SH-SY5Y (cell line): ENCODE data around the gene TADA3.

Experiments
- GATA2 ChIP-seq: IDR thresholded peaks from 2 replicates; pipeline ENCODE4 v1.6.1; 2011; ENCODE audit warnings: mild to moderate bottlenecking, low read depth, low read length
- GATA3 ChIP-seq: IDR thresholded peaks from 2 replicates; pipeline ENCODE4 v1.6.1; 2011; ENCODE audit warnings: low read depth, mild to moderate bottlenecking, low read length, moderate library complexity

DNA sequence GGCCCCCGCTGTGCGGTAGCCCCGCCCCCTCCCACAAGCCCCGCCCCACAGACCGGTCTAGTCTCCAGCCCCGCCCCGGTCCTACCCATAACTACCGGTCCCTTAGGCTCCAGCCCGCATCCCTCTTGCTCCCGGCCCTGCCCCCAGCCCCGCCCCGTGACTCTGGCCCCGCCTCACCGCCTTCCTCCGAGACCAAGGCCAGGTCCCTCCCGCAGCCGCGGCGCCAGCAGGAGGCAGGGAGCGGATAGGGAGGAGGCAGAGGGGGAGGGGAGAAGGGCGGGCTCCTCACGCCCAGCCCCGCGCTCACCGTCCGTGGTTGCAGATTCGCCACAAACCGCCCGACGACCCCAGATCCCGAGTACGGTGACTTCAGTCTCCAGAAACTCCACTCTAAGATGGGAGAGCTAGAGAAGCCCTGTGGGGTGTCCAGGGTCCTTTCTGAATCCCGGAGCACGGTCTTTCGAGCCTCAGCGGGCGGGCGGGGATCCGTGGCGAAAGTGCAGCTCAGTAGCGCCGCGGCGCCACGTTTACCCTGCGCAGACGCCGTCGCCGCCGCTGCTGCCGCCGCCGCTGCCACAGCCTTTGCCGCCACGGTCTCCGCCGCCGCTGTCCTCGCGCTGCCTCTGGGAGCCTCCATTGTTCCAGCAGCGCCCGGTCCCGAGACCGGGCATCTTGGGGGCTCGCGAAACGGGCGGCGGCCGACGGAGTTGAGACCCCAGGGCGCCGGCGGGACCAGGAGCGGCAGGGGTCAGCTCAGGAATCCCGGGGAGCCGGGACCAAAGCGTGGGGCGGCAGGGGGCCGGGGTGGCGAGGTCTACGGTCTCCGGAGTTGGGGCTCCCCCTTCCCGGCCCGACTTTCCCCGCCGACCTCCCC lies 60.8 kb downstream of the TADA3 start, which contains the start of gene BRPF1:
- TF ChIP-seq GATA3 (no peak), GATA2 (no peak)
